Brain microvascular endothelial cell (primary cell): ENCODE results near the gene SBSN.

Experiments used
- DNase-seq: peaks from one replicate; pipeline ENCODE4 v3.0.0-alpha.2; 2020
- H3K27ac ChIP-seq: fragments of 250-450 bp; sonication (Bioruptor Pico); 2 replicates; pipeline ENCODE4 v1.5.1; 2020; ENCODE audit warnings: mild to moderate bottlenecking, moderate library complexity
- H3K27me3 ChIP-seq: fragments of 250-450 bp; sonication (Bioruptor Pico); replicated peaks from 2 replicates; pipeline ENCODE4 v1.5.1; 2020; ENCODE audit warnings: mild to moderate bottlenecking
- H3K36me3 ChIP-seq: fragments of 250-450 bp; sonication (Bioruptor Pico); replicated peaks from 2 replicates; pipeline ENCODE4 v1.5.1; 2020; ENCODE audit warnings: mild to moderate bottlenecking
- H3K4me3 ChIP-seq: 2 replicates; pipeline ENCODE4 v1.5.1; 2011; ENCODE audit warnings: low read depth, mild to moderate bottlenecking, control low read depth, low read length, moderate library complexity
- CTCF ChIP-seq: IDR thresholded peaks from 2 replicates; pipeline ENCODE4 v1.5.1; 2011; ENCODE audit warnings: low read depth, mild to moderate bottlenecking, moderate library complexity, low read length, control low read depth, inconsistent platforms; ENCODE audit errors: missing control alignments
- in situ Hi-C: cut with HindIII; loops from 2 replicates; pipeline ENCODE4 v1.10.0; 2017; ENCODE audit warnings: low sequenced_read_pairs, low pct_ligation_motif_present

Gene SBSN

GRCh38 chr19:35493971-35494370 is 34.1 kb downstream of the SBSN start:
- Histone ChIP-seq H3K27ac (no peak overlapping the region), H3K36me3 (no peaks in the 10 kb centered on the region), H3K4me3 (no peak overlapping the region), H3K27me3 (peaks cover 2% of the 10 kb centered on the region)
- DNase-seq = no peak
- in situ Hi-C loops = no loop called here
- no peak for TF ChIP-seq CTCF

- in situ Hi-C loops = no loop called here
- TF ChIP-seq CTCF = no peak
These were observed 36.2 kb downstream of the SBSN start for GRCh38 chr19:35491836-35492360.

GRCh38 chr19:35490364-35490763 is 37.7 kb downstream of the SBSN start, which contains the start of gene KRTDAP:
KRTDAP (minus strand) TSS chr19:35490464; CDS start chr19:35490442, 22 bp downstream.
- no peak for TF ChIP-seq CTCF

More at GRCh38 chr19:35491836-35492360, 36.2 kb downstream of the SBSN start:
- no peaks in the 10 kb centered on the region for H3K36me3 ChIP-seq
- no peak overlapping the region for H3K27ac ChIP-seq
- H3K27me3 ChIP-seq = peaks cover 2% of the 10 kb centered on the region
- no peak for DNase-seq
- H3K4me3 ChIP-seq = no peak overlapping the region

GRCh38 chr19:35488677-35489076 is 39.4 kb downstream of the SBSN start:
- Histone ChIP-seq H3K36me3 (no peaks in the 10 kb centered on the region), H3K27me3 (peaks cover 2% of the 10 kb centered on the region), H3K27ac (no peak overlapping the region), H3K4me3 (no peak overlapping the region)
- in situ Hi-C loops = no loop called here
- TF ChIP-seq CTCF = no peak
- DNase-seq = no peak

More at GRCh38 chr19:35490364-35490763, 37.7 kb downstream of the SBSN start, which contains the start of gene KRTDAP:
- in situ Hi-C loops = no loop called here
- H3K27me3 ChIP-seq = peaks cover 2% of the 10 kb centered on the region
- DNase-seq = no peak
- no peak within 1 kb of the TSS for H3K27ac ChIP-seq
- no peak within 1 kb of the TSS for H3K4me3 ChIP-seq
- no peaks in the 10 kb centered on the region for H3K36me3 ChIP-seq

- in situ Hi-C loops = no loop called here
- Histone ChIP-seq H3K4me3 (no peak overlapping the region), H3K36me3 (no peaks in the 10 kb centered on the region), H3K27me3 (peaks cover 2% of the 10 kb centered on the region), H3K27ac (no peak overlapping the region)
- DNase-seq = no peak
- no peak for TF ChIP-seq CTCF
These were observed 40.4 kb downstream of the SBSN start for GRCh38 chr19:35487656-35488182.

GRCh38 chr19:35486268-35486708 is 41.8 kb downstream of the SBSN start:
- no peaks in the 10 kb centered on the region for H3K36me3 ChIP-seq
- TF ChIP-seq CTCF = no peak
- no peak overlapping the region for H3K4me3 ChIP-seq
- H3K27ac ChIP-seq = no peak overlapping the region
- no peaks in the 10 kb centered on the region for H3K27me3 ChIP-seq
- in situ Hi-C loops = no loop called here
- no peak for DNase-seq
